Neural cell (in vitro differentiated cells): ENCODE results near the gene CAPN8.

Experiments
- EZH2 ChIP-seq: fragments of 200-600, 300-800 bp; shearing (Covaris generic), sonication (generic); IDR thresholded peaks from 2 replicates; pipeline ENCODE4 v1.6.1; 2014; ENCODE audit warnings: antibody characterized with exemption, low read length, borderline replicate concordance, mild to moderate bottlenecking; ENCODE audit not compliant: insufficient read depth, poor library complexity, severe bottlenecking
- TF ChIP-seq, protein P1 (sequence below): fragments of 450-650 bp; IDR thresholded peaks from 2 replicates; pipeline ENCODE4 v1.5.1; 2014; ENCODE audit warnings: antibody characterized with exemption, mild to moderate bottlenecking, moderate library complexity; ENCODE audit not compliant: poor library complexity, severe bottlenecking

DNA sequence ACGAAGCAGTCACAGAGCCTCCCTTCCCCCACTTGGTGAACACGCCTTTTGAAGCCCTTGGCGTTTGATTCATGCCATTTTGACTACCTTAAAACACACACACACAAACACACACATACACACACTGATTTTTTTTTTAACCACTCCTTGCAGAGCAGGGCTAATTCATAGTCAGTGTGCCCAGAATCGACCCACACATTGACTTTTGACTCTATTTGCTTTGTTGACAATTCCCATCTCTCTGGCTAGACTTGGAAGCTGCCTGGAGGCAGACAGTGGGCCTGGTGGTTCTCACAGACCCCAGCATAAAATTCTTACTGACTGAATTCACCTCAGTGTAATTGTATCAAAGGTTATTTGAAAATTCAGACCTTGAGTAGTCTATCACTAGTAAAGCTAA is 30.3 kb downstream of the CAPN8 start:
- TF ChIP-seq EZH2: no peak
- TF ChIP-seq, protein P1, sequence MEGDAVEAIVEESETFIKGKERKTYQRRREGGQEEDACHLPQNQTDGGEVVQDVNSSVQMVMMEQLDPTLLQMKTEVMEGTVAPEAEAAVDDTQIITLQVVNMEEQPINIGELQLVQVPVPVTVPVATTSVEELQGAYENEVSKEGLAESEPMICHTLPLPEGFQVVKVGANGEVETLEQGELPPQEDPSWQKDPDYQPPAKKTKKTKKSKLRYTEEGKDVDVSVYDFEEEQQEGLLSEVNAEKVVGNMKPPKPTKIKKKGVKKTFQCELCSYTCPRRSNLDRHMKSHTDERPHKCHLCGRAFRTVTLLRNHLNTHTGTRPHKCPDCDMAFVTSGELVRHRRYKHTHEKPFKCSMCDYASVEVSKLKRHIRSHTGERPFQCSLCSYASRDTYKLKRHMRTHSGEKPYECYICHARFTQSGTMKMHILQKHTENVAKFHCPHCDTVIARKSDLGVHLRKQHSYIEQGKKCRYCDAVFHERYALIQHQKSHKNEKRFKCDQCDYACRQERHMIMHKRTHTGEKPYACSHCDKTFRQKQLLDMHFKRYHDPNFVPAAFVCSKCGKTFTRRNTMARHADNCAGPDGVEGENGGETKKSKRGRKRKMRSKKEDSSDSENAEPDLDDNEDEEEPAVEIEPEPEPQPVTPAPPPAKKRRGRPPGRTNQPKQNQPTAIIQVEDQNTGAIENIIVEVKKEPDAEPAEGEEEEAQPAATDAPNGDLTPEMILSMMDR: no peak
